Mesodermal cell (in vitro differentiated cells): ENCODE data around the gene PLEKHG3.

Experiments
- H3K27ac ChIP-seq: 2 replicates; pipeline ENCODE4 v1.7.0; 2013; ENCODE audit warnings: mild to moderate bottlenecking, low read depth, low read length, moderate library complexity; ENCODE audit not compliant: severe bottlenecking
- H3K36me3 ChIP-seq: 2 replicates; pipeline ENCODE4 v1.7.1; 2013; ENCODE audit warnings: mild to moderate bottlenecking, low read length, moderate library complexity; ENCODE audit not compliant: control insufficient read depth, insufficient read depth
- H3K4me1 ChIP-seq: one replicate; pipeline ENCODE4 v1.7.1; 2013; ENCODE audit warnings: mild to moderate bottlenecking, low read length; ENCODE audit not compliant: insufficient read depth, control insufficient read depth, poor library complexity, severe bottlenecking
- H3K4me3 ChIP-seq: 2 replicates; pipeline ENCODE4 v1.7.0; 2013; ENCODE audit warnings: low read length, control low read depth, mild to moderate bottlenecking; ENCODE audit not compliant: insufficient read depth, poor library complexity, severe bottlenecking; ENCODE audit errors: extremely low read depth
- H3K9me3 ChIP-seq: 2 replicates; pipeline ENCODE4 v1.7.1; 2013; ENCODE audit warnings: mild to moderate bottlenecking, low read length, moderate library complexity; ENCODE audit not compliant: control insufficient read depth
- WGBS, 2 experiments: methylation state at CpG; one replicate each; pipeline ENCODE4 v1.1.5; 2013; ENCODE audit warnings: missing lambda C conversion rate in 2 of 2; ENCODE audit not compliant: insufficient coverage in 2 of 2; 5-methylcytosine and 5-hydroxymethylcytosine counted together

The PLEKHG3 gene

GRCh38 chr14:64789696-64790095, 85.5 kb downstream of the PLEKHG3 start:
- H3K9me3 ChIP-seq: no peaks in the 10 kb centered on the region
- WGBS, 2 experiments: 79 to 88% methylated on average over 5 of the region's 5 CpGs

DNA sequence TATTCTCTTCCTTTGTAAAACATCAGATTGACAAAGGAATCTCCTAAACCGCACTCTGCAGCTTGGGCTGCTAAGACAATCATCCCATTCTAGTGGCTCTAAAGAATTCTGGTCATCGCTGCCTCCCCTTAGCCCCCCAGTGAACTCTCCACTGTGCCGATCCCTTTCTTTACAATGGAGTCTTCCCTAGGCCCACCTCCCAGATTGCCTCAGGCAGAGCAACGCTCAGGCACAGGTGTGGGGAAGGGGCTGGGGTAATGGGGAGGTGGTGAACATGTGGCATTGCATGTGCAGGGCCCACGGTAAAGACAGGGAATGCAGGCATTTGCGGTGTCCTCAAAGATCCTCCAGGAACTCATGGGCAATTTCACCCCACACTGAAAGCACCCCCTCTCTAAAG, 86.3 kb downstream of the PLEKHG3 start:
- H3K9me3 ChIP-seq: no peaks in the 10 kb centered on the region
- no peak overlapping the region for H3K4me3 ChIP-seq
- peaks cover 3% of the 10 kb centered on the region for H3K4me1 ChIP-seq
- H3K36me3 ChIP-seq: no peaks in the 10 kb centered on the region
- 60 to 90% methylated on average over 2 of the region's 6 CpGs for WGBS, 2 experiments
- no peak overlapping the region for H3K27ac ChIP-seq

More at GRCh38 chr14:64789696-64790095, 85.5 kb downstream of the PLEKHG3 start:
- no peak overlapping the region for H3K27ac ChIP-seq
- peaks cover 3% of the 10 kb centered on the region for H3K4me1 ChIP-seq
- no peak overlapping the region for H3K4me3 ChIP-seq
- no peaks in the 10 kb centered on the region for H3K36me3 ChIP-seq

- 85 to 90% methylated on average over 2 to 3 of the region's 4 CpGs for WGBS, 2 experiments
- H3K4me3 ChIP-seq: no peak overlapping the region
- no peaks in the 10 kb centered on the region for H3K9me3 ChIP-seq
- no peak overlapping the region for H3K27ac ChIP-seq
- peaks cover 3% of the 10 kb centered on the region for H3K4me1 ChIP-seq
- no peaks in the 10 kb centered on the region for H3K36me3 ChIP-seq
Observed at GRCh38 chr14:64792231-64792630, 88.0 kb downstream of the PLEKHG3 start.

GRCh38 chr14:64792871-64793560, 88.8 kb downstream of the PLEKHG3 start:
- H3K27ac ChIP-seq: no peak overlapping the region
- peaks cover 3% of the 10 kb centered on the region for H3K4me1 ChIP-seq
- no peaks in the 10 kb centered on the region for H3K9me3 ChIP-seq
- H3K4me3 ChIP-seq: no peak overlapping the region
- no peaks in the 10 kb centered on the region for H3K36me3 ChIP-seq
- WGBS, 2 experiments: 92 to 96% methylated on average over 18 to 25 of the region's 26 CpGs

DNA sequence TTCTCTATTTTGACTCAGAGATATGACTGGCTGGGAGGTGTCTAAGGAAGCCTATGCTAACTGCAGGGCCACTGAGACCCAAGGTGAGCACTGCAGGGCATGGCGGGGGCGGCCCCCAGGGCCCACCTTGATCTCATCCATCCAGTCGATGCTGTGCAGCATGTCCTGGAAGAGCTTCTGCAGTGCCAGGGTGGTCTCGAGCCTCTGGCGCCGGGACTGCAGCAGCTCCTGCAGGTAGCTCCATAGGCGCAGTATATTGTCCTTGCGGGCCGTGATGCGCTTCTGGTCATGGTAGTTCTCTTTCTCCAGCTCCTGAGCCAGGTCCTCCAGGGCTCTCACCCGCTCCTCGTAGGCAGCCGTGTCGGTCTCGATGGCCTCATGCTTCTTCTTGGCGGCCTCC, 91.0 kb downstream of the PLEKHG3 start:
- no peaks in the 10 kb centered on the region for H3K4me1 ChIP-seq
- H3K4me3 ChIP-seq: no peak overlapping the region
- WGBS, 2 experiments: 92 to 93% methylated on average over 14 to 16 of the region's 16 CpGs

GRCh38 chr14:64795921-64796320, 91.7 kb downstream of the PLEKHG3 start:
- Histone ChIP-seq H3K27ac (no peak overlapping the region), H3K4me3 (no peak overlapping the region), H3K36me3 (no peaks in the 10 kb centered on the region), H3K9me3 (no peaks in the 10 kb centered on the region), H3K4me1 (no peaks in the 10 kb centered on the region)
- WGBS, 2 experiments: 84 to 90% methylated on average over 3 of the region's 3 CpGs

More for the DNA sequence above, 91.0 kb downstream of the PLEKHG3 start:
- Histone ChIP-seq H3K27ac (no peak overlapping the region), H3K9me3 (no peaks in the 10 kb centered on the region), H3K36me3 (no peaks in the 10 kb centered on the region)

- WGBS, 2 experiments: 90 to 99% methylated on average over 11 of the region's 11 CpGs
- no peak overlapping the region for H3K4me3 ChIP-seq
- no peaks in the 10 kb centered on the region for H3K36me3 ChIP-seq
- no peaks in the 10 kb centered on the region for H3K9me3 ChIP-seq
- H3K27ac ChIP-seq: no peak overlapping the region
- no peaks in the 10 kb centered on the region for H3K4me1 ChIP-seq
Observed at GRCh38 chr14:64796369-64796768, 92.1 kb downstream of the PLEKHG3 start.

DNA sequence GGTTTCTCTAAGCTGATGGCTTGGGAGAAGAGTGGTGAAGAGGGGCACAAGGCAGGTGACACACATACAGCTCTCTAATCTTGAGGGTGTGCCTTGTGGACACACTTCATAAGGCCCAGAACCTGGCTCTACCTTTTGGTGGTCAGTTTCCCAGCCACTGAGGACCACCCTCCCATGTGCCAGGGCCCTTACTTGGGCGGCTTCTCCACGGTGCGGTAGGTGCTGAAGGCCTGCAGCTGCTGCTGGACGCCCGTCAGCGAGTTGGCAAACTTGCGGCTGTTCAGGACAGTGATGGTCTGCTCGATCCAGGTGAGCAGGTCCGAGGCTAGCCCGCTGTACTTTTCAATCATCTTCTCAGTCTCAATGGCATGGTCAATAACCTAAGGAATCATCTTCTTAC, 95.3 kb downstream of the PLEKHG3 start:
- Histone ChIP-seq H3K4me1 (no peaks in the 10 kb centered on the region), H3K36me3 (no peaks in the 10 kb centered on the region), H3K27ac (no peak overlapping the region), H3K9me3 (no peaks in the 10 kb centered on the region), H3K4me3 (no peak overlapping the region)
- 97 to 98% methylated on average over 10 of the region's 10 CpGs for WGBS, 2 experiments
